Loucy (cell line): ENCODE measurements around the gene NIPAL4.

ENCODE experiments used
- H2AFZ ChIP-seq: fragments of 200-600 bp; sonication (generic); 2 replicates; pipeline ENCODE4 v1.6.0; 2016; ENCODE audit warnings: antibody characterized with exemption, mild to moderate bottlenecking, low read length, moderate library complexity
- H3F3A ChIP-seq: fragments of 200-600 bp; 2 replicates; pipeline ENCODE4 v1.6.0; 2016; ENCODE audit warnings: antibody characterized with exemption, low read depth, mild to moderate bottlenecking
- H3K27me3 ChIP-seq: fragments of 200-600 bp; sonication (generic); 2 replicates; pipeline ENCODE4 v1.6.1; 2014; ENCODE audit warnings: low read length, mild to moderate bottlenecking; ENCODE audit not compliant: insufficient read depth, poor library complexity, severe bottlenecking
- H3K36me3 ChIP-seq: fragments of 200-600 bp; sonication (generic); 2 replicates; pipeline ENCODE4 v1.6.1; 2016; ENCODE audit warnings: low read length; ENCODE audit not compliant: insufficient read depth
- H3K4me1 ChIP-seq: fragments of 200-600 bp; sonication (generic); 2 replicates; pipeline ENCODE4 v1.5.1; 2014; ENCODE audit warnings: low read length, mild to moderate bottlenecking; ENCODE audit not compliant: insufficient read depth, poor library complexity, severe bottlenecking
- H3K4me2 ChIP-seq: fragments of 200-600 bp; sonication (generic); 2 replicates; pipeline ENCODE4 v1.6.0; 2014; ENCODE audit warnings: antibody characterized with exemption, low read length, low read depth, mild to moderate bottlenecking; ENCODE audit not compliant: poor library complexity, severe bottlenecking
- H3K4me3 ChIP-seq: fragments of 200-600 bp; sonication (generic); 2 replicates; pipeline ENCODE4 v1.5.1; 2014; ENCODE audit warnings: low read length, mild to moderate bottlenecking, mixed read lengths; ENCODE audit not compliant: poor library complexity, severe bottlenecking
- H3K79me2 ChIP-seq: fragments of 200-600 bp; sonication (generic); 2 replicates; pipeline ENCODE4 v1.6.1; 2014; ENCODE audit warnings: low read length; ENCODE audit not compliant: insufficient read depth
- H3K9ac ChIP-seq: fragments of 200-600 bp; sonication (generic); 2 replicates; pipeline ENCODE4 v1.6.0; 2014; ENCODE audit warnings: mild to moderate bottlenecking, low read depth, low read length, moderate library complexity; ENCODE audit not compliant: poor library complexity, severe bottlenecking
- H3K9me2 ChIP-seq: fragments of 200-600 bp; sonication (generic); replicated peaks from 2 replicates; pipeline ENCODE4 v1.6.1; 2016; ENCODE audit warnings: low read depth, low read length, mixed read lengths
- H3K9me3 ChIP-seq: fragments of 200-600 bp; sonication (generic); 2 replicates; pipeline ENCODE4 v1.6.1; 2014; ENCODE audit warnings: mild to moderate bottlenecking, antibody characterized with exemption, low read length, low read depth; ENCODE audit not compliant: insufficient read depth
- H4K20me1 ChIP-seq: fragments of 200-600 bp; sonication (generic); 2 replicates; pipeline ENCODE4 v1.6.0; 2014; ENCODE audit warnings: antibody characterized with exemption, low read length, mild to moderate bottlenecking; ENCODE audit not compliant: insufficient read depth, poor library complexity, severe bottlenecking
- CTCF ChIP-seq: fragments of 200-600 bp; sonication (generic); conservative IDR thresholded peaks from 2 replicates; pipeline ENCODE4 v1.5.1; 2014; ENCODE audit warnings: mild to moderate bottlenecking, antibody characterized with exemption, low read length
- EZH2phosphoT487 ChIP-seq: fragments of 200-600 bp; IDR thresholded peaks from 2 replicates; pipeline ENCODE4 v1.6.1; 2018; ENCODE audit warnings: antibody characterized with exemption, mild to moderate bottlenecking, moderate library complexity, borderline replicate concordance

NIPAL4 gene

DNA sequence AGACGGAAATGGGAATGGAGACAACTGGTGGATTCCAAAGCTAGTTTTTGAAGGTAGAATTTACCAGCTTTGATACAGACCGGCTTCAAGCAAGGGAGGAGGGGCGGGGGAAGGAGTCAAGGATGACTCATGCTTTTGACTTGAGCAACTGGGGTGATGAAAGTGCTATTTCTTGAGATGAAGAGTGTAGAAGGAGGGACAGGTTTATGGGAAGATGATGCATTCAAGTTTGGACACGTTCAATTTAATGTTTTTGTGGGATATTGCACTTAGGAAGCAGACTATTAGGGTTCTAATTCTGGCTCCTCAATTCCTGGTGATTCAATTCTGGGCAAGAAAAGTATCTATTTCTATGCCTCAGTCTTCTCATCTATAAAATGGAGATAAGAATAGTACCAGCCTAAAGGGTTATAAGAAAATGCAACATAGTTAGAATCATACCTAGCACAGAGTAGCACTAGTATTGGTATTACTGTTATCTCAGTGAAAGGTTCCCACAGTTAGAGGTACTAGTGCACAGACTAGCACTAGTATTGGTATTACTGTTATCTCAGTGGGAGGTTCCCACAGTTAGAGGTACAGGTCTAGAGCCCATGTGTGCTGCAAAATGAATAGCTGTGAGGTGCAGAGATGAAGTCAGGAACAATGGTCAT lies 4.6 kb downstream of the NIPAL4 start:
- Histone ChIP-seq H3K4me1 (no peaks in the 10 kb centered on the region), H3K4me2 (no peak overlapping the region), H3K4me3 (no peak overlapping the region), H2AFZ (no peak overlapping the region), H3K9me2 (no peaks in the 10 kb centered on the region), H3F3A (no peaks in the 10 kb centered on the region), H3K79me2 (no peaks in the 10 kb centered on the region), H3K27me3 (no peaks in the 10 kb centered on the region), H3K9me3 (no peaks in the 10 kb centered on the region), H4K20me1 (no peaks in the 10 kb centered on the region), H3K36me3 (no peaks in the 10 kb centered on the region), H3K9ac (no peak overlapping the region)
- TF ChIP-seq CTCF, result no peak
- no peak for TF ChIP-seq EZH2phosphoT487

DNA sequence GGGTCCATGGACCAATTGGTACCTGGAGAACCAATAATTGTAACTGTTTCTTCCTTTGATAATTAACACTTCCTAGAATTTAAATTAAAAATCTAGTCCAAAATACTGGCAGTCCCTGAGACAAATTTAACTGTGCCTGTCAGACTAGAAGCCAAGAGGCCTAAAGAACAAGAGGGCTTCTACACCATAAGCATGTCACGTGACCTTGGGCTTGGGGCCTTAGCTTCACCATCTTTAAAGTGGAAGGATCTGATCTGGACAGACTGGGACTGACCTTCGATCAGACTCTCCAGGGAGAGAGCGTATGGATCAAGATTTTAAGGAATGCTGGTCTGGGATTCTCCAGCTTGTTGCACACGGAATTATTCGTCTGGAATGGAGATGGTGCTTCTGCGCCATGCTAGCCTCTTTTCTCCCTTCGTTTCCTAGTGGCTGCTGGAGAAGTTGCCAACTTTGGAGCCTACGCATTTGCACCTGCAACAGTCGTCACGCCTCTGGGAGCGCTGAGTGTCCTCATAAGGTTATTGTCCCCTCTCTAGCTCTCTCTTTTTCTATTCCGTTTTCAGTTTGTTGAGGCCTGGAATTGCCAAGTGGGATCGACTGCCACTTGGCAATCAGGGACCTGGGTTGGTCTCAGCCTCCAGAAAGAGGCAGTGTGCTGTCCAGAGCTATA lies 8.4 kb downstream of the NIPAL4 start:
- Histone ChIP-seq H3K4me2 (no peak overlapping the region), H3K36me3 (no peaks in the 10 kb centered on the region), H3K4me3 (no peak overlapping the region), H3K9me3 (no peaks in the 10 kb centered on the region), H3K9ac (no peak overlapping the region), H2AFZ (no peak overlapping the region), H3K79me2 (no peaks in the 10 kb centered on the region), H4K20me1 (no peaks in the 10 kb centered on the region), H3K27me3 (no peaks in the 10 kb centered on the region), H3F3A (no peaks in the 10 kb centered on the region), H3K9me2 (no peaks in the 10 kb centered on the region), H3K4me1 (no peaks in the 10 kb centered on the region)
- TF ChIP-seq EZH2phosphoT487 (no peak), CTCF (no peak)

- H3F3A ChIP-seq, result no peaks in the 10 kb centered on the region
- no peak overlapping the region for H3K9ac ChIP-seq
- H4K20me1 ChIP-seq, result no peaks in the 10 kb centered on the region
- no peaks in the 10 kb centered on the region for H3K79me2 ChIP-seq
- TF ChIP-seq CTCF (no peak), EZH2phosphoT487 (no peak)
- no peak overlapping the region for H3K4me2 ChIP-seq
- no peak overlapping the region for H2AFZ ChIP-seq
- H3K4me3 ChIP-seq, result no peak overlapping the region
- no peaks in the 10 kb centered on the region for H3K4me1 ChIP-seq
- H3K36me3 ChIP-seq, result no peaks in the 10 kb centered on the region
- no peaks in the 10 kb centered on the region for H3K9me2 ChIP-seq
- H3K27me3 ChIP-seq, result no peaks in the 10 kb centered on the region
- no peaks in the 10 kb centered on the region for H3K9me3 ChIP-seq
Observed at GRCh38 chr5:157469073-157469472, 9.1 kb downstream of the NIPAL4 start.
